ENCODE results near the gene AOC2. TPM values are rescaled to one million over a fixed set of nuclear protein-coding genes. Genes with fewer than 3 reads are reported as not detected.

Gene AOC2
- polyA plus RNA-seq, 3 donors = 0.09 to 1.6 TPM; not detected in 1

DNA sequence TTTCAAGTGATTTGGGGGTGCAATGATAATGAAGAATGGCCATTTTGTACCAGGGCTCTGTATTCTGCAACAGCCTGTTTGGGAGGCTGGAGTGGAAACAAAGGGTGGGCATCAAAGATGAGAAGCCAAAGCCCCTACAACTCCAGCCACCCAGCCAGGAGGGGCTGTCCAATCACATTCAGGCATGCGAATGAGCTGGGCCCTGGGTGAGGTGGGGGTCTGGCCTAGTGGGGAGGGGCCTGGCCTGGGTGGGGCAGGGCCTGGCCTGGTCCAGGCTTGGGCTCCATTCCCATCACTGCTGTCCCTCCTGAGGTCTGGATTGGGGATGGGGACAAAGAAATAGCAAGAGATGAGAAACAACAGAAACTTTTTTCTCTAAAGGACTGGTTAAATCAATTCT is 13.0 kb downstream of the AOC2 start:
- Histone ChIP-seq H3K4me3 (replicated peaks in 1 of 3; ENCODE audit: low read depth in 2 of 3, low read length in 3 of 3) (no peak overlapping the region), H3K27ac (ENCODE audit: low read depth in 1 of 2, low read length in 2 of 2) (no peak overlapping the region), H4K20me1 (ENCODE audit: insufficient read depth, low read length) (no peaks in the 10 kb centered on the region), H3K4me1 (ENCODE audit: control insufficient read depth in 1 of 2, insufficient read depth in 2 of 2, low read length in 2 of 2) (peaks cover 0 to 8% of the 10 kb centered on the region in 2 donors), H2AFZ (ENCODE audit: insufficient read depth, low read depth, low read length, poor library complexity, severe bottlenecking) (no peak overlapping the region), H3K27me3 (ENCODE audit: control insufficient read depth in 2 of 2, insufficient read depth in 2 of 2, low read length in 2 of 2) (no peaks in the 10 kb centered on the region), H3K36me3 (replicated peaks in 1 of 2; ENCODE audit: control insufficient read depth in 1 of 2, insufficient read depth in 2 of 2, low read length in 2 of 2) (no peaks in the 10 kb centered on the region), H3K9ac (ENCODE audit: insufficient read depth, low read length, poor library complexity, severe bottlenecking) (no peak overlapping the region), H3K4me2 (replicated peaks; ENCODE audit: extremely low read depth, low read length, poor library complexity, severe bottlenecking) (no peak overlapping the region), H3K9me3 (replicated peaks in 1 of 2; ENCODE audit: control insufficient read depth in 1 of 2, insufficient read depth in 1 of 2, low read length in 2 of 2) (no peaks in the 10 kb centered on the region), H3K79me2 (ENCODE audit: insufficient read depth, low read length) (no peaks in the 10 kb centered on the region)
- DNase-seq = no peak
- intact Hi-C loops (cut with micrococcal nuclease) = no loop called here
- Mint-ChIP-seq H3K4me3 (no peak overlapping the region), H3K36me3 (no peaks in the 10 kb centered on the region), H3K27ac (no peak overlapping the region), H3K9me3 (peaks cover 0 to 1% (median 0%) of the 10 kb centered on the region in 7 donors), H3K27me3 (ENCODE audit: low read depth in 3 of 3) (peaks cover 2 to 5% (median 5%) of the 10 kb centered on the region in 3 donors), H3K4me1 (peaks cover 6% of the 10 kb centered on the region)
- no peak for TF ChIP-seq CTCF (IDR thresholded peaks at IDR 0.05)
- no CpG with 5 or more reads among the region's 1 CpG for WGBS (ENCODE audit: insufficient coverage)

DNA sequence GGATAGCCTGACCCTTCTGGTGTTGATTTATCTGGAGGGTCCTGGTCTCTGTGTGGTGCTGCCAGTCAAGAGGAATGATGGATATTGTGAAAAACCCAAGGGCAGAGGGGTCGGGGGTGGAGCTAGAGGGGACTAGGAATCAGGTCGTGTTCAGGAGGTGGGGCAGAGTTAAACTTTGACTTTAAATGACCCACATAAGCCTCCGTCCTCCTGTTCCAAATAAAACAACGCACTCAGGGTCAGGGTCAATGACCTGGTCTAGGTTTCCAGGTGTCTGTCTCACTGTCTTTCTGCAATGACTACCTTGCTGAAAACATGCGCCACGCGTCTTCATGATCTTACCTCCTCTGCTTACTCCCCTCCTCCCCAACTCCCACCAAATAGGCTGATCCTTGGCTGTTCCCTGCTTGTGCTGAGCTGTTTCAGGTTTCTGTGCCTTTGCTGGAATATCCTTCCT is 21.3 kb downstream of the AOC2 start:
- DNase-seq = no peak
- no peaks in the 10 kb centered on the region for H3K4me1 ChIP-seq (ENCODE audit: control insufficient read depth in 1 of 2, insufficient read depth in 2 of 2, low read length in 2 of 2)
- no peaks in the 10 kb centered on the region for H3K27me3 ChIP-seq (ENCODE audit: control insufficient read depth in 2 of 2, insufficient read depth in 2 of 2, low read length in 2 of 2)
- Mint-ChIP-seq H3K4me1 (no peaks in the 10 kb centered on the region), H3K4me3 (no peak overlapping the region), H3K27me3 (ENCODE audit: low read depth in 3 of 3) (peaks cover 2 to 12% (median 3%) of the 10 kb centered on the region in 3 donors), H3K36me3 (peaks cover 0 to 3% of the 10 kb centered on the region in 2 donors), H3K27ac (no peak overlapping the region), H3K9me3 (peaks cover 4 to 10% (median 7%) of the 10 kb centered on the region in 7 donors)
- H3K36me3 ChIP-seq (replicated peaks in 1 of 2; ENCODE audit: control insufficient read depth in 1 of 2, insufficient read depth in 2 of 2, low read length in 2 of 2) = no peaks in the 10 kb centered on the region
- intact Hi-C loops (cut with micrococcal nuclease) = no loop called here
- H4K20me1 ChIP-seq (ENCODE audit: insufficient read depth, low read length) = no peaks in the 10 kb centered on the region
- no peak overlapping the region for H3K4me3 ChIP-seq (replicated peaks in 1 of 3; ENCODE audit: low read depth in 2 of 3, low read length in 3 of 3)
- H3K27ac ChIP-seq (ENCODE audit: low read depth in 1 of 2, low read length in 2 of 2) = no peak overlapping the region
- H3K4me2 ChIP-seq (replicated peaks; ENCODE audit: extremely low read depth, low read length, poor library complexity, severe bottlenecking) = no peak overlapping the region
- H2AFZ ChIP-seq (ENCODE audit: insufficient read depth, low read depth, low read length, poor library complexity, severe bottlenecking) = no peak overlapping the region
- H3K79me2 ChIP-seq (ENCODE audit: insufficient read depth, low read length) = no peaks in the 10 kb centered on the region
- H3K9ac ChIP-seq (ENCODE audit: insufficient read depth, low read length, poor library complexity, severe bottlenecking) = no peak overlapping the region
- H3K9me3 ChIP-seq (replicated peaks in 1 of 2; ENCODE audit: control insufficient read depth in 1 of 2, insufficient read depth in 1 of 2, low read length in 2 of 2) = peaks cover 0 to under 1% of the 10 kb centered on the region in 2 donors
- TF ChIP-seq CTCF (IDR thresholded peaks at IDR 0.05) = no peak
- WGBS (ENCODE audit: insufficient coverage) = 93% methylated on average over 6 of the region's 7 CpGs
